M059J (cell line): ENCODE data around the gene ASAP3. TPM values are rescaled to one million over a fixed set of nuclear protein-coding genes. Genes with fewer than 3 reads are reported as not detected.

Experiments used
- DNase-seq: peaks from one replicate; pipeline ENCODE4 v3.0.0-alpha.2; 2012; ENCODE audit warnings: low read depth
- total RNA-seq: library from RNA; depleted of rRNA; stranded (reverse); fragments of >200 nt; shearing (Covaris generic); gene quantifications from 2 replicates; pipeline ENCODE4 v1.2.3, GENCODE V29; 2014; rRNA removed

ASAP3 gene
- total RNA-seq, result 6.7 and 13.7 TPM in 2 replicates

DNA sequence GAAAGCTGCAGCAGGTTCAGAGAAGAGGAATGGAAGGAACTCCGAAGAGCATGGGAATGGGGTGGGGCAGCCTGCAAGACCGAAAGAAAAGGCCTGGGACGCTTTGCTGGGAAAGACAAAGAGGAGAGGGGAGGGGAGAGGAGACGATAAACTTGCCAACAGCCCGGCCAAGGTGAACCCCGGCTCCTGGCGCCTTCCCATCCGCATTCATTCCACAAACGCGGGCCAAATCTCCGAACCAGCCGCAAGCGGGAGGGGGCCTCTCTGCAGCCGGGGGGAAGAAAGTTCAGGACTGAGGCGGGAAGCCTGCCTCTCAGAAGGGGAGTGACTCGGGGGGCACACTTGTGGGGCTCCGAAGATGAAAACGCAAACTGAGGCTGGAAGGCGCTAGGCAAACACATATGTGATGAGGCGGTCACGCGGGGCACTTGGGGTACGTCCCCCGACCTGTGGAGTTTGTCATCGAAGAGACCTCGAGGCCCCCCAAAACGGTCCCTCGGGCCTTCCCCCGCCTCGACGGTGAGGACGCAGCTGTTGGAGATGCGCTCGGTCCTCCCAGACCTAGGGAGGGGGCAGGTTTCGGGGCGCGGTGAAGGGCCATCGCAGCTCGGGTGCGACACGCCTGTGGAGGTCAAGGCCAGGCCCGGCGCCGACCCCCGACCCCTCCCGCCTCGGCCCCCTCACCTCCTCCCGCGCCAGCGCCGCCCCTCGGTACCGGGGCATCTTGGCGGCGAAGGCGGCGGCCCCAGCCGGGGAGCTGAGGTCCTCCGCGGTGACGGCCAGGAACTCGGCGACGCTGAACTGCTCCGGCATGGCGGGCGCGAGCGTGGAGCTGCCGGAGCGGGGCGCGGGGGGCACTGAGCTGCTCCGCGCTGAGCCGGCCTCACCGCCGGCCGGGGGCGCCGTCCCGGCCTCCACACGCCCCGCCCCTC is at the start of gene ASAP3:
TSS of gene ASAP3 (minus strand) at position 859 of the 932 bp plus-strand sequence. CDS start at position 813, 46 bp downstream.
- peak; percentile 51 for DNase-seq

DNA sequence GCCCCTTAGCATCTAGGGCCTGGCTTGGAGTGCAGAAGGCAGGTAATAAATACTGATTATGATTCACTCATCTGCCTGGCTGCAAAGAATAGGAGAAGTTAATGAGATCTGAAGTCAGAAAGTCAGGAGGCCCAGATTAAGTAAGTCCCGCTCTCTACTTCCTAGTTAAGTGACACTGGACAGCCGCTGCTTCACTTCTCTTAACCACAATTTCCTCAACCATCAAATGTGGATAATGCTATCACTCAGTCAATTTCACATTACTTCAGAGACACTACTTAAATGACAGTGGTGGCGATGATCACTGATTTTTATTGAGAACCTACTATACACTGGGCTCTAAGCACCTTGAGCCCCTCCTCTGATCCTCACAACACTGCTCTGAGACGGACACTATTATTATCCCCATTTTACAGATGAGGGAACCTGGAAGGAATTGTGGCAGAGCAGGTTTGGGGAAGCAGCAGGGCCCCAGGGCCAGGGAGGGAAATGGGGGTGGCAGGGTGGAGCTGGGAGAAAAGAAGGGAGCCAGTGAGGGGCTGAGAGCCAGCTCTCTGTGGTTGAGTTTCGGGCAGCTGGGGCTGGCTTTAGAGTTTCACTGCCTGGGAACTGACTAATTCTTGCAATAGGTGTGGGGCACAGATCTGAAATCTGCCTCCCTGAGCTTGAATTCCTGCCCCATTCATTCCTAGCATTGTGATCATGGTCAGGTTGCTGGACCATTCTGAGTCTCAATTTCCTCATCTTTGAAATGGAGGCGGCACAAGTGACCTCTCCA is 49.5 kb upstream of the ASAP3 start:
- DNase-seq, result no peak

DNA sequence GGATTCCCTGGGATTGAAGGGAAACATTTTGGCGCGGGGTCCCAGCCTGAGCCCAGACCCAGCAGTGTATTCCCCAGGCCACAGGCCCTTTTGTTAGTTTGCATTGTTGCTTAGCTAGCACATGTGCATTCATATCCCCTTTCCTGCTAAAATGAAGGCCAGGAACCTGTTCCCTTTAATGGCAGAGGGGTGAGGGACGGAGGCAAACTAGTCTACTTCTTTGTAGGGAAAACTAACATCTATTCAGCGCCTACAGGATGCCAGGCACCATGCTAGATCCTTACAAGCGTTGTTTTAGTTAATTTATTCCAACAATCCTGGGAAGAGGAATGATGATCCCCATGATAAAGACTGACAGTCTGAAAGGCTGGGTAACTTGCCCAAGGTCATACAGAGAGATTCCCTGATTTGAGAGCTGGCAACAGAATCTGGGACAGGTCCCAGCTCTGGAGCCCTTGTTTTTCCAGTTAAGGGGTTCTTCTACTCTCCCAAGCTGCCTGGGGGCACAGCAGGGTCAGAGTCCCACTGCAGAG is 47.6 kb upstream of the ASAP3 start:
- DNase-seq, result no peak

- DNase-seq, result peak; percentile 85
Observed at GRCh38 chr1:23530747-23531561, 47.0 kb upstream of the ASAP3 start, which contains the start of gene E2F2. Gene E2F2, minus strand, starts transcription at chr1:23531233. Its CDS starts 440 bp downstream, at chr1:23530793.

DNA sequence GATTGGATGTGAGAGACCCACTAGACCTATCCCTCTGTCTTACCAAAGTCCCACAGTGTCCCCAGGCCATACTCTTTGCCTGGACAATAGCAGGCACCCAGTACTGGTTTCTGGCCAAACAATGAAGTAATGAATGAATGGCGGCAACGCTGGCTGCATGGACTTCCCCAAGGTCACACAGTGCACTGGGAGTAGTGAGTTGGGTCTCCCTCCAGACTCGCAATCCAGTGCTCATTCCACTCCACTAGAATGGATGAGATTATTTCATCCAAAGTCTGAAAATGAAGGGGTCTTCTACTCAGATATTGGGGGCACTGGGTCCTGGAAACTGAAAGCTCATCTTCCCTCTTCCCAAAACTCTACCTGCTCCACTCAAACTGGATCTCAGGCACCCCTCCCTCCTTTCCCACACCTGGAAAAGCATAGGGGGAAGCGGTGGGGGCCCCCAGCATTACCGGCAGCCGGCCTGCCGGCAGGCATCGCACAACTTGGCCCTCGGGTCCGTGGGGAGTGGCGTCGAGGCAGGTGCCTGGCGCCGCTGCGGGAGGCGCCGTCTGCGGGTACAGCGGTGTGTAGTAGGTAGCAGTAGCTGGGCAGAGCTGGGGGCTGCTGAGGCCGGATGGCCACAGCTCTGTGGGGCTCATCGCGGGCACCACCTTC is 46.2 kb upstream of the ASAP3 start:
- DNase-seq, result no peak

GRCh38 chr1:23529146-23530086 is 45.4 kb upstream of the ASAP3 start:
- peak; percentile 41 for DNase-seq

DNA sequence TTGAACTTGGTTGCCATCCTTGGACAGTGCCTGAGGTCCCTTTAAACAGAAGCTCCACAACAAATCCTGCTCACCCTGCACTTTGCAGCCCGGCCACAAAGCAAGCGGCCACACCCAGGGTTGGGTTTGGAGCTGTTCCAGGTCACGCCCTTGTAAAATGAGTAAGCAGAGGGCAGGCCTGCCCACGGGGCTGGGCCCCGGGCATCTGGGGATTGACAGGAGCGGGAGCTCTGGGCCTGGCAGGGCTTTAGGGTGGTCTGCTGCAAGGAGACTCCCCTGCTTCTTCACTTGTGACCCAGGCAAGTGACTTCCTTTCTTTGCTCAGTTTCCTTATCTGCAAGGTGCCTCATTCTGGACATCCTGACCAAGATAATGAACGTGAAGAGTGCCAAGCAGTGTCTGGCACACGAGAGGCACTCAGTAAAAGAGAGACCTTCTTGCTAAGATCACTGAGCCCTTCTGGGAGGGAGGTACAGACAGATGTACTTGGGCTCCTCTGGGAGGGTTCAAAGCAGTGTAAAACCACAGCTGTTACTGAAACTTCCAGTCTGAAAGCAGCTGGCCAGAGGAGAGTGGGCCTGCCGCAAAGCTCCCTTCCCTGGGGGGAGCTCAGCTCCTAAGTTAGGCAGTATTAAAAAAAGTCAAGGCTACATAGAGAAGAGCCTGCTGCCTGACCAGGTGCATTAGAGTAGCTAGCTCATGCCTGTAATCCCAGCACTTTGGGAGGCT is 44.4 kb upstream of the ASAP3 start:
- DNase-seq, result peak; percentile 94

DNA sequence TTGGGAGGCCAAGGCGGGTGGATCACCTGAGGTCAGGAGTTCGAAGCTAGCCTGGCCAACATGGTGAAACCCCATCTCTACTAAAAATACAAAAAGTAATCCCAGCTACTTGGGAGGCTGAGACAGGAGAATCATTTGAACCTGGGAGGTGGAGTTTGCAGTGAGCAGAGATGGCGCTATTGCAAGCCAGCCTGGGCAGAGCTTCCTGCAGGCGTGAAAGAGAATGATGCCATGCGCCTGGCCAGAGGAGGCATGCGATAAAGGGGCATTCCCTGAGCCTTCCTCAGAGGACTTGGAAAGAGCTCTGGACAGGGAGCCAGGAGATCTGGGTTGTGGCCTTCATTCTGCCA is 43.9 kb upstream of the ASAP3 start:
- DNase-seq, result no peak

DNA sequence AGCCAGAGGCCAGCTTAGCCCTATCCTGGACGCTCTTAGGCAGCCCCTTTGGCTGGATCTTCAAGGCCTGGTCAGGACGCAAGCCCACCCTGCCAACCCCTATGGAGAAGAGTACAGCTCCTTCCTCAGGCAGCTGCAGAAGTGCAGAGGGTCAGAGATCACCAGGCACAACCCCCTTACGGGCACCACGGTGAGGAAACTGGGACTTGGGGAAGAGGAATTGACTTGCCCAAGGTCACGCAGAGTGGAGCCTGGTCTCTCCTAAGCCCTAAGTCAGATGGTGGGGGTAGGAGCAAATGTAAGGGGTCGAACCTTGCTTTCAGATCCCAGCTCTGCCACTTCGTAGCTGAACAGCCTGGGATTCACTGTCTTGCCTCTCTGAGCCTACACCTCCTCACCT is 43.4 kb upstream of the ASAP3 start:
- DNase-seq, result no peak

- no peak for DNase-seq
Observed at GRCh38 chr1:23526329-23527041, 42.5 kb upstream of the ASAP3 start.

- DNase-seq, result no peak
Observed at GRCh38 chr1:23525558-23526250, 41.7 kb upstream of the ASAP3 start.

GRCh38 chr1:23524716-23525401 is 40.9 kb upstream of the ASAP3 start:
- no peak for DNase-seq

DNA sequence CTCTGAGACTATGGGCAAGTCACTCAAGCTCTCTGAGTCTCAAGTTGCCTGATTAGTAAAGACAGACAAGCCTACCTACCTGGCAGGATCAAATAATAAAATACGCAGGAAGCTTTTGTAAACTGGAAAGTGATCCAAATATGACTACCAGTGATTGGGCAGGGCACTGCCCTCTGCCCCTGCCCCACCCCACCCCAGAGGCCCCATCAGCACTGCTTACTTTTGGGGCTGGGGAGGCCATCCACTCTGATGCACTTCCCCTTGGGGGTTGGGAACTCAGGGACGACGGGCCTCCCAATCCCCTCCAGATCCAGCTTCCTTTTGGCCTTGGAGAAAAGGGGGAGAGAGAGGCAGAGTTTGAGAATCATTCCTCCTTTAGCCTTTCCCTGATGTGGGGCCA is 40.2 kb upstream of the ASAP3 start:
- DNase-seq, result no peak

DNA sequence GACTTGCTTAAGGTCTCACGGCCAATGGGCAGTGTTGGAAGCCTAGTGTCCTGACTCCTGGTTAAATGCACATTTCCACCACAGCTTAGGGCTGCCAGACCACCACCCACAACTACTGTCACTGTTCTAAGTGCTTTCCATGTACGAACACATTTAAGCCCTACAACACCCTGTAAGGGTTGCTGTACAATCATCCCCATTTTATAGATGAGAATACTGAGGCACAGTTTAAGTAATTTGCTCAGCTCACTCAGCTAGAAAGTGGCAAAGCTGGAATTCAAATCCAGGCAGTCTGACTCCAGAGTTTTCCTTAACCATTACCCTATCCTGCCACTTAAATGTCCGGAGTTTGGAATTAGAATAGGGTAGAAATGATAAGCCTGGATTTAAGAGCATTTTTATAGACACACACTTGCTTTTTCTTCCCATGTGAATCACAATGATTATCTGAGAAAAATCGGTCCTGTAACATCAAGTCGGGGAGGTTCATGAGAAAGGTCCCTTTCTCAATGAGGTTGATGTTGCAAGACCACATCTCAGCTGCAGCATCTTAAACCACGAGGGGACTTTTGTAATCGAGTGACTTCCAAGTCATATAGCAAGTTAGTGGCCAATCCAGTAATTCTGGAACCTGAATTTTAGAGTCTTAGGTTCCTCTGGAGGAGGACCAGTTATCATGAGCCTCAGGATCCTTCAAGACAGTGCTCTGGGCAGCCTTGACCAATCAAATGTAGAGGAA is 38.4 kb upstream of the ASAP3 start:
- no peak for DNase-seq

- no peak for DNase-seq
Observed at GRCh38 chr1:23521588-23521987, 37.6 kb upstream of the ASAP3 start.

- no peak for DNase-seq
Observed at GRCh38 chr1:23517581-23517980, 33.6 kb upstream of the ASAP3 start.

DNA sequence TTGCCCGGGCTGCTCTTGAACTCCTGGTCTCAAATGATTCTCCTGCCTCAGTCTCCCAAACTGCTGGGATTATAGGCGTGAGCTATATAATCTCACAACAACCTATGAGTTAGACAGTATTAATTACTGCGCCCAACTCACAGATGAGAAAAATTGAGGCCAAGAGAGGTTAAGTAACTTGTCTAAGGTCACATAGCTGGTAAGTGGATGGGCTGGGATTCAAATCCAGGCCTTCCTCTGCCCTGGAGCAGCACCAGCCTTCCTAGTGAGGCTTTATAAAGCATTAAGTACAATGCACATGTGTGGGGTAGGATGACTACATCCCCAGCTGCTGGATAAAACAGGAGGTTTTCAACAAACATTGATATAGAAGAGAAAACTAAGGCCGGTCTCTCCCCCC is 31.9 kb upstream of the ASAP3 start:
- DNase-seq, result no peak
